Measurements from ENCODE around the gene RPE. TPM values are rescaled to one million over a fixed set of nuclear protein-coding genes. Genes with fewer than 3 reads are reported as not detected.
A peak's percentile ranks its signal among the peaks of the same experiment; 100 is the strongest.

Gene RPE
- total RNA-seq, 1 donor: 91.5 TPM

- DNase-seq (ENCODE audit: low read depth): no peak
- TF ChIP-seq, protein P1, sequence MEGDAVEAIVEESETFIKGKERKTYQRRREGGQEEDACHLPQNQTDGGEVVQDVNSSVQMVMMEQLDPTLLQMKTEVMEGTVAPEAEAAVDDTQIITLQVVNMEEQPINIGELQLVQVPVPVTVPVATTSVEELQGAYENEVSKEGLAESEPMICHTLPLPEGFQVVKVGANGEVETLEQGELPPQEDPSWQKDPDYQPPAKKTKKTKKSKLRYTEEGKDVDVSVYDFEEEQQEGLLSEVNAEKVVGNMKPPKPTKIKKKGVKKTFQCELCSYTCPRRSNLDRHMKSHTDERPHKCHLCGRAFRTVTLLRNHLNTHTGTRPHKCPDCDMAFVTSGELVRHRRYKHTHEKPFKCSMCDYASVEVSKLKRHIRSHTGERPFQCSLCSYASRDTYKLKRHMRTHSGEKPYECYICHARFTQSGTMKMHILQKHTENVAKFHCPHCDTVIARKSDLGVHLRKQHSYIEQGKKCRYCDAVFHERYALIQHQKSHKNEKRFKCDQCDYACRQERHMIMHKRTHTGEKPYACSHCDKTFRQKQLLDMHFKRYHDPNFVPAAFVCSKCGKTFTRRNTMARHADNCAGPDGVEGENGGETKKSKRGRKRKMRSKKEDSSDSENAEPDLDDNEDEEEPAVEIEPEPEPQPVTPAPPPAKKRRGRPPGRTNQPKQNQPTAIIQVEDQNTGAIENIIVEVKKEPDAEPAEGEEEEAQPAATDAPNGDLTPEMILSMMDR (IDR thresholded peaks at IDR 0.05; ENCODE audit: insufficient read depth, low read depth, low read length): no peak
- no peak overlapping the region for H3K4me3 ChIP-seq (ENCODE audit: low read depth, low read length)
Measured at GRCh38 chr2:209993968-209994367, 8.5 kb upstream of the RPE start.

DNA sequence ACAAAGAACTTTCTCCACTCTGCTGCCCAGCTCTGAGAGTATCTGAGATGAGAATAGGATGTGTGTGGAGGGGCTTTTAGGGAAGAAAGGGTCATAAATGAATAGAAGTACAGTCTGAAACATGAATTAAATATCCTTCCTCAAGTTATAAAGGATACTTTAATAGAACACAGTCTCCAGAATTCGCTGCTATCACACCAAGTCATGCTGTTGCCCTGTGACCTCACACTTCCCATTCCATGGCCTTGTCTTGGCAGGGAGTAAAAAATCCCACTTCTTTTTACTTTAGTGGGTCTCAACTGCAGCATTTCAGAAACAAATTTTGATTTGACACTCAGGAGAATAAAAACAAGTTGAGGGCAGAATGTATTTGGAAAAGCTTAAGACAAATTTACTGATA is 3.8 kb upstream of the RPE start:
- no peak for DNase-seq (ENCODE audit: low read depth)
- H3K4me3 ChIP-seq (ENCODE audit: low read depth, low read length): no peak overlapping the region
- TF ChIP-seq, protein P1 (IDR thresholded peaks at IDR 0.05; ENCODE audit: insufficient read depth, low read depth, low read length): no peak

- TF ChIP-seq, protein P1 (IDR thresholded peaks at IDR 0.05; ENCODE audit: insufficient read depth, low read depth, low read length): no peak
- no peak for DNase-seq (ENCODE audit: low read depth)
Measured at GRCh38 chr2:210000464-210001324, 1.7 kb upstream of the RPE start.

DNA sequence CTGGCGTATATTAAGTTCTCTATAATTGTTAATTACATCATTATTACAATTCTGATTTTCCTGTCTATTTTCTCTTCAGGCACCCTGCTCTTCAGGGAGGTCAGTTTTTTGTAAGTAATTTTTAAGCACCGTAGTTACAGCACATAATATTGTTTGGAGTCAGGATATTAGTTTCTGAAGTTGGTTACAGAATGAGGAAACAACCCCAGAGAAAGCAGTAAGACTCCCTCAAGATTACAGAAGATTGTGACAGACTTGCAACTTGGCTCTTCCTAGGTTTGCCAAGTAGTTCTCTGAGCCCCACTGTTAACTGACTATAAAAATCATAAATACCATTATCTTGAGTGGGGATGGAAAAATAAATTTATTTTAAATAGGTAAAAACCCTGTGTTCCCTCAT is 921 bp downstream of the RPE start:
- DNase-seq (ENCODE audit: low read depth): peak; percentile 18
- peak overlapping the region; percentile 99 for H3K4me3 ChIP-seq (ENCODE audit: low read depth, low read length)
- TF ChIP-seq, protein P1 (IDR thresholded peaks at IDR 0.05; ENCODE audit: insufficient read depth, low read depth, low read length): no peak

More at GRCh38 chr2:210000464-210001324, 1.7 kb upstream of the RPE start:
- no peak overlapping the region for H3K4me3 ChIP-seq (ENCODE audit: low read depth, low read length)

- no peak for DNase-seq (ENCODE audit: low read depth)
- TF ChIP-seq, protein P1 (IDR thresholded peaks at IDR 0.05; ENCODE audit: insufficient read depth, low read depth, low read length): no peak
- no peak overlapping the region for H3K4me3 ChIP-seq (ENCODE audit: low read depth, low read length)
Measured at GRCh38 chr2:210004881-210005280, 2.4 kb downstream of the RPE start.

GRCh38 chr2:210007895-210008294 is 5.5 kb downstream of the RPE start:
- TF ChIP-seq, protein P1 (IDR thresholded peaks at IDR 0.05; ENCODE audit: insufficient read depth, low read depth, low read length): no peak
- H3K4me3 ChIP-seq (ENCODE audit: low read depth, low read length): no peak overlapping the region
- DNase-seq (ENCODE audit: low read depth): peak; percentile 3
